H9 (cell line): Measurements from ENCODE around the gene INSR. TPM values are rescaled to one million over a fixed set of nuclear protein-coding genes. Genes with fewer than 3 reads are reported as not detected.
A peak's percentile ranks its signal among the peaks of the same experiment; 100 is the strongest.

ENCODE experiments used
- DNase-seq: peaks from one replicate; pipeline ENCODE4 v3.0.0-alpha.2; 2017
- H2AFZ ChIP-seq: one replicate; pipeline ENCODE4 v1.6.1; 2013; ENCODE audit warnings: mild to moderate bottlenecking, low read length, control low read depth, moderate library complexity
- H2AK5ac ChIP-seq: 2 replicates; pipeline ENCODE4 v1.6.1; 2013; ENCODE audit warnings: low read length, control low read depth, mixed read lengths; ENCODE audit not compliant: insufficient read length
- H2BK120ac ChIP-seq: one replicate; pipeline ENCODE4 v1.6.1; 2013; ENCODE audit warnings: low read depth, mild to moderate bottlenecking, low read length, control low read depth, inconsistent platforms; ENCODE audit not compliant: poor library complexity, severe bottlenecking
- H2BK12ac ChIP-seq: 2 replicates; pipeline ENCODE4 v1.6.1; 2013; ENCODE audit warnings: low read length, control low read depth, mixed read lengths, low read depth; ENCODE audit not compliant: insufficient read length
- H2BK15ac ChIP-seq: 2 replicates; pipeline ENCODE4 v1.6.1; 2013; ENCODE audit warnings: low read depth, low read length, control low read depth
- H2BK20ac ChIP-seq: one replicate; pipeline ENCODE4 v1.6.1; 2013; ENCODE audit warnings: low read depth, mild to moderate bottlenecking, low read length, control low read depth, inconsistent platforms; ENCODE audit not compliant: poor library complexity, severe bottlenecking
- H2BK5ac ChIP-seq: 2 replicates; pipeline ENCODE4 v1.6.1; 2013; ENCODE audit warnings: low read length, control low read depth, mixed read lengths; ENCODE audit not compliant: insufficient read length
- H3K14ac ChIP-seq: 2 replicates; pipeline ENCODE4 v1.6.1; 2013; ENCODE audit warnings: low read length, control low read depth; ENCODE audit not compliant: insufficient read depth
- H3K18ac ChIP-seq: 2 replicates; pipeline ENCODE4 v1.6.1; 2013; ENCODE audit warnings: low read depth, mild to moderate bottlenecking, mixed read lengths, low read length, control low read depth; ENCODE audit not compliant: insufficient read length
- H3K23ac ChIP-seq: 2 replicates; pipeline ENCODE4 v1.6.1; 2013; ENCODE audit warnings: low read length, control low read depth, mixed read lengths, low read depth; ENCODE audit not compliant: insufficient read length
- H3K23me2 ChIP-seq: 2 replicates; pipeline ENCODE4 v1.6.1; 2013; ENCODE audit warnings: low read depth, mild to moderate bottlenecking, mixed read lengths, low read length, control low read depth; ENCODE audit not compliant: insufficient read length, poor library complexity, severe bottlenecking
- H3K27ac ChIP-seq: 2 replicates; pipeline ENCODE4 v1.5.1; 2013; ENCODE audit warnings: low read length, control low read depth, mixed read lengths, low read depth; ENCODE audit not compliant: insufficient read length
- H3K27me3 ChIP-seq: 2 replicates; pipeline ENCODE4 v1.6.1; 2013; ENCODE audit warnings: low read length, control low read depth, inconsistent platforms; ENCODE audit not compliant: insufficient read depth
- H3K4ac ChIP-seq: 2 replicates; pipeline ENCODE4 v1.6.1; 2013; ENCODE audit warnings: low read depth, mild to moderate bottlenecking, control low read depth, inconsistent platforms, low read length, moderate library complexity
- H3K4me1 ChIP-seq: 2 replicates; pipeline ENCODE4 v1.6.1; 2013; ENCODE audit warnings: low read length, control low read depth, inconsistent platforms; ENCODE audit not compliant: insufficient read depth
- H3K4me2 ChIP-seq: 2 replicates; pipeline ENCODE4 v1.6.1; 2013; ENCODE audit warnings: low read length, control low read depth, mixed read lengths; ENCODE audit not compliant: insufficient read length, insufficient read depth
- H3K56ac ChIP-seq: 2 replicates; pipeline ENCODE4 v1.6.1; 2013; ENCODE audit warnings: low read depth, mild to moderate bottlenecking, mixed read lengths, low read length, control low read depth; ENCODE audit not compliant: insufficient read length
- H3K79me1 ChIP-seq: 2 replicates; pipeline ENCODE4 v1.6.1; 2013; ENCODE audit warnings: low read depth, mild to moderate bottlenecking, moderate library complexity, low read length, control low read depth, inconsistent platforms; ENCODE audit not compliant: insufficient read depth, poor library complexity, severe bottlenecking
- H3K79me2 ChIP-seq: 2 replicates; pipeline ENCODE4 v1.6.1; 2013; ENCODE audit warnings: low read length, control low read depth, inconsistent platforms; ENCODE audit not compliant: insufficient read depth
- H3K9ac ChIP-seq: 2 replicates; pipeline ENCODE4 v1.6.1; 2013; ENCODE audit warnings: low read length, control low read depth, mixed read lengths; ENCODE audit not compliant: insufficient read length; ENCODE audit errors: extremely low read depth
- H3K9me3 ChIP-seq: one replicate; pipeline ENCODE4 v1.6.1; 2013; ENCODE audit warnings: low read depth, low read length, inconsistent platforms; ENCODE audit not compliant: control insufficient read depth
- H3T11ph ChIP-seq: one replicate; pipeline ENCODE4 v1.6.1; 2013; ENCODE audit warnings: mild to moderate bottlenecking, low read length, control low read depth, inconsistent platforms
- H4K20me1 ChIP-seq: one replicate; pipeline ENCODE4 v1.6.1; 2013; ENCODE audit not compliant: control insufficient read depth, insufficient read length, insufficient read depth
- H4K5ac ChIP-seq: 2 replicates; pipeline ENCODE4 v1.6.1; 2013; ENCODE audit warnings: low read depth, mild to moderate bottlenecking, mixed read lengths, low read length, control low read depth; ENCODE audit not compliant: insufficient read length
- H4K8ac ChIP-seq: replicated peaks from 2 replicates; pipeline ENCODE4 v1.6.1; 2013; ENCODE audit warnings: low read length, control low read depth, mixed read lengths, low read depth; ENCODE audit not compliant: insufficient read length
- H4K91ac ChIP-seq: 2 replicates; pipeline ENCODE4 v1.6.1; 2013; ENCODE audit warnings: low read depth, mild to moderate bottlenecking, moderate library complexity, mixed read lengths, low read length, control low read depth; ENCODE audit not compliant: insufficient read length
- H3K27ac Mint-ChIP-seq, 3 experiments: 2 replicates in 2 of 3; 3 replicates in 1 of 3; pipeline ENCODE4 v1.8.0; 2020 to 2021; ENCODE audit warnings: mixed read lengths in 3 of 3, mild to moderate bottlenecking in 1 of 3, moderate library complexity in 1 of 3
- H3K27me3 Mint-ChIP-seq: 2 replicates; pipeline ENCODE4 v1.8.0; 2021; ENCODE audit warnings: low read depth, mild to moderate bottlenecking, moderate library complexity, mixed read lengths
- H3K36me3 Mint-ChIP-seq, 3 experiments: 2 replicates in 2 of 3; 3 replicates in 1 of 3; pipeline ENCODE4 v1.8.0; 2020 to 2021; ENCODE audit warnings: low read depth in 3 of 3, mixed read lengths in 3 of 3; ENCODE audit not compliant: insufficient read depth in 1 of 3
- H3K4me1 Mint-ChIP-seq, 2 experiments: 2 replicates each; pipeline ENCODE4 v1.8.0; 2020; ENCODE audit warnings: mixed read lengths in 2 of 2
- H3K4me3 Mint-ChIP-seq, 2 experiments: 2 replicates in 1 of 2; 3 replicates in 1 of 2; pipeline ENCODE4 v1.8.0; 2020 to 2021; ENCODE audit warnings: mild to moderate bottlenecking in 2 of 2, mixed read lengths in 2 of 2, moderate library complexity in 1 of 2
- H3K9me3 Mint-ChIP-seq, 2 experiments: 2 replicates in 1 of 2; 3 replicates in 1 of 2; pipeline ENCODE4 v1.8.0; 2020; ENCODE audit warnings: mild to moderate bottlenecking in 2 of 2, mixed read lengths in 2 of 2, moderate library complexity in 1 of 2
- WGBS: extraction: QIAGEN DNeasy Blood & Tissue Kit; methylation state at CpG from one replicate; pipeline ENCODE4 v1.1.7; 2013; ENCODE audit warnings: missing lambda C conversion rate, low lambda C conversion rate, mixed read lengths; ENCODE audit not compliant: insufficient read length; ENCODE audit errors: extremely low coverage; 5-methylcytosine and 5-hydroxymethylcytosine counted together
- total RNA-seq: library from RNA; stranded (reverse); gene quantifications from 2 replicates; pipeline ENCODE4 v1.2.1, GENCODE V29; 2021
- TF ChIP-seq, protein P1 (sequence below): fragments of 200-600 bp; sonication (generic); conservative IDR thresholded peaks from 3 replicates; pipeline ENCODE4 v1.8.0; 2021; ENCODE audit warnings: antibody characterized with exemption, mild to moderate bottlenecking

INSR gene
- total RNA-seq, 1 experiment from 2014 or later = 39.8 TPM

DNA sequence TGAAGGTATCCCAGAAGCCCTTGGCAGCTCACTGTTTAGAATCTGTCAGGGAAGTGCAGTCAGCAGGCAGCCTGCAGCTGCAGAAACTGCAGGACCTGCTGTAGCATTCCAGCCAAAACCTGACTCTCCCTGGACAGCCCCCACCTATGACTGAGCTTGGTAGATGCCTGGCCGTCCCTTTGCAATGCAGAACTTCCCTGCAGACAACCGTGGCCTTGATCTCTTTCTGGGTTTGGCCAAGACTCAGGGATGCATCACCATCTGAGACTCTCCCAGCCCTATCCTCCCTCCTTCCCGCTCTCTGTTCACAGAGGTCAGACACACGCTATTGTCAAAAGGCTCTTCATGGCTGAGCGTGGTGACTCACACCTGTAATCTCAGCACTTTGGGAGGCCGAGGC, 125.3 kb downstream of the INSR start:
- TF ChIP-seq, protein P1, sequence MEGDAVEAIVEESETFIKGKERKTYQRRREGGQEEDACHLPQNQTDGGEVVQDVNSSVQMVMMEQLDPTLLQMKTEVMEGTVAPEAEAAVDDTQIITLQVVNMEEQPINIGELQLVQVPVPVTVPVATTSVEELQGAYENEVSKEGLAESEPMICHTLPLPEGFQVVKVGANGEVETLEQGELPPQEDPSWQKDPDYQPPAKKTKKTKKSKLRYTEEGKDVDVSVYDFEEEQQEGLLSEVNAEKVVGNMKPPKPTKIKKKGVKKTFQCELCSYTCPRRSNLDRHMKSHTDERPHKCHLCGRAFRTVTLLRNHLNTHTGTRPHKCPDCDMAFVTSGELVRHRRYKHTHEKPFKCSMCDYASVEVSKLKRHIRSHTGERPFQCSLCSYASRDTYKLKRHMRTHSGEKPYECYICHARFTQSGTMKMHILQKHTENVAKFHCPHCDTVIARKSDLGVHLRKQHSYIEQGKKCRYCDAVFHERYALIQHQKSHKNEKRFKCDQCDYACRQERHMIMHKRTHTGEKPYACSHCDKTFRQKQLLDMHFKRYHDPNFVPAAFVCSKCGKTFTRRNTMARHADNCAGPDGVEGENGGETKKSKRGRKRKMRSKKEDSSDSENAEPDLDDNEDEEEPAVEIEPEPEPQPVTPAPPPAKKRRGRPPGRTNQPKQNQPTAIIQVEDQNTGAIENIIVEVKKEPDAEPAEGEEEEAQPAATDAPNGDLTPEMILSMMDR = no peak
- H3K27ac ChIP-seq = no peak overlapping the region
- H2BK20ac ChIP-seq = no peak overlapping the region
- peaks cover 18 to 19% of the 10 kb centered on the region in 2 experiments for H3K9me3 Mint-ChIP-seq
- no peak overlapping the region for H2AFZ ChIP-seq
- H2BK5ac ChIP-seq = no peak overlapping the region
- no peak overlapping the region for H3K56ac ChIP-seq
- H3K18ac ChIP-seq = no peak overlapping the region
- H3K4ac ChIP-seq = no peak overlapping the region
- no peaks in the 10 kb centered on the region for H3K23me2 ChIP-seq
- H3T11ph ChIP-seq = no peak overlapping the region
- no CpG with 5 or more reads among the region's 6 CpGs for WGBS
- H3K4me2 ChIP-seq = no peak overlapping the region
- no peaks in the 10 kb centered on the region for H4K20me1 ChIP-seq
- H4K5ac ChIP-seq = no peak overlapping the region
- no peak overlapping the region for H4K91ac ChIP-seq
- H3K79me1 ChIP-seq = no peaks in the 10 kb centered on the region
- H4K8ac ChIP-seq = no peak overlapping the region
- no peak overlapping the region for H3K23ac ChIP-seq
- peaks cover 36 to 70% (median 69%) of the 10 kb centered on the region in 3 experiments for H3K36me3 Mint-ChIP-seq
- H2BK120ac ChIP-seq = no peak overlapping the region
- H3K4me1 ChIP-seq = no peaks in the 10 kb centered on the region
- no peaks in the 10 kb centered on the region for H3K27me3 ChIP-seq
- H3K9ac ChIP-seq = no peak overlapping the region
- H3K9me3 ChIP-seq = peaks cover 18% of the 10 kb centered on the region
- 0 out of 7 replicates have a peak overlapping the region, but pooled peaks of 1 of the 3 experiments have one; percentile 4 for H3K27ac Mint-ChIP-seq
- H2AK5ac ChIP-seq = no peak overlapping the region
- H3K4me1 Mint-ChIP-seq = no peaks in the 10 kb centered on the region
- H3K14ac ChIP-seq = no peak overlapping the region
- no peak overlapping the region for H2BK12ac ChIP-seq
- H3K27me3 Mint-ChIP-seq = no peaks in the 10 kb centered on the region; the same call in 1 of the 2 replicates
- no peak overlapping the region for H2BK15ac ChIP-seq
- no peak for DNase-seq
- no peak overlapping the region for H3K4me3 Mint-ChIP-seq
- no peaks in the 10 kb centered on the region for H3K79me2 ChIP-seq
